ENCODE results near the gene WTIP. TPM values are rescaled to one million over a fixed set of nuclear protein-coding genes. Genes with fewer than 3 reads are reported as not detected.

The WTIP gene
- total RNA-seq, 1 experiment from 2014 or later: 73.6 TPM

GRCh38 chr19:34500656-34501120 is 19.1 kb downstream of the WTIP start:
- H3K4me1 ChIP-seq (ENCODE audit: control insufficient read depth, insufficient read depth, low read length): peaks cover 22% of the 10 kb centered on the region
- ChIA-PET CTCF (interaction anchor here (0.9 kb wide), 1 partner anchor 212 kb away, joined by 3 read pairs; no protein-coding TSS in a partner anchor), POLR2A (no interaction called here)
- TF ChIP-seq CTCF (IDR thresholded peaks at IDR 0.05): no peak
- TF ChIP-seq POLR2AphosphoS5 (IDR thresholded peaks at IDR 0.05; ENCODE audit: low read depth, low read length): no peak
- TF ChIP-seq, protein P1, sequence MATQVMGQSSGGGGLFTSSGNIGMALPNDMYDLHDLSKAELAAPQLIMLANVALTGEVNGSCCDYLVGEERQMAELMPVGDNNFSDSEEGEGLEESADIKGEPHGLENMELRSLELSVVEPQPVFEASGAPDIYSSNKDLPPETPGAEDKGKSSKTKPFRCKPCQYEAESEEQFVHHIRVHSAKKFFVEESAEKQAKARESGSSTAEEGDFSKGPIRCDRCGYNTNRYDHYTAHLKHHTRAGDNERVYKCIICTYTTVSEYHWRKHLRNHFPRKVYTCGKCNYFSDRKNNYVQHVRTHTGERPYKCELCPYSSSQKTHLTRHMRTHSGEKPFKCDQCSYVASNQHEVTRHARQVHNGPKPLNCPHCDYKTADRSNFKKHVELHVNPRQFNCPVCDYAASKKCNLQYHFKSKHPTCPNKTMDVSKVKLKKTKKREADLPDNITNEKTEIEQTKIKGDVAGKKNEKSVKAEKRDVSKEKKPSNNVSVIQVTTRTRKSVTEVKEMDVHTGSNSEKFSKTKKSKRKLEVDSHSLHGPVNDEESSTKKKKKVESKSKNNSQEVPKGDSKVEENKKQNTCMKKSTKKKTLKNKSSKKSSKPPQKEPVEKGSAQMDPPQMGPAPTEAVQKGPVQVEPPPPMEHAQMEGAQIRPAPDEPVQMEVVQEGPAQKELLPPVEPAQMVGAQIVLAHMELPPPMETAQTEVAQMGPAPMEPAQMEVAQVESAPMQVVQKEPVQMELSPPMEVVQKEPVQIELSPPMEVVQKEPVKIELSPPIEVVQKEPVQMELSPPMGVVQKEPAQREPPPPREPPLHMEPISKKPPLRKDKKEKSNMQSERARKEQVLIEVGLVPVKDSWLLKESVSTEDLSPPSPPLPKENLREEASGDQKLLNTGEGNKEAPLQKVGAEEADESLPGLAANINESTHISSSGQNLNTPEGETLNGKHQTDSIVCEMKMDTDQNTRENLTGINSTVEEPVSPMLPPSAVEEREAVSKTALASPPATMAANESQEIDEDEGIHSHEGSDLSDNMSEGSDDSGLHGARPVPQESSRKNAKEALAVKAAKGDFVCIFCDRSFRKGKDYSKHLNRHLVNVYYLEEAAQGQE (IDR thresholded peaks at IDR 0.05; ENCODE audit: insufficient read depth in 1 of 2, low read depth in 2 of 2, low read length in 1 of 2): no peak
- no peak for TF ChIP-seq SIN3A (IDR thresholded peaks at IDR 0.05; ENCODE audit: borderline replicate concordance, insufficient read depth, low read depth, low read length)
- TF ChIP-seq TCF7L2 (IDR thresholded peaks at IDR 0.05; ENCODE audit: low read depth, low read length): no peak
- no TSS peak for BruUV-seq (replicated peaks)
- H3K36me3 ChIP-seq (ENCODE audit: control insufficient read depth, insufficient read depth, low read length): no peaks in the 10 kb centered on the region
- intact Hi-C loops (cut with micrococcal nuclease; ENCODE audit: unreplicated experiment) (loop anchor here (2.0 kb wide), 1 partner anchor 212 kb away; no protein-coding TSS in a partner anchor), in situ Hi-C loops (cut with HindIII; ENCODE audit: low pct_unique_long_range_greater_than_20kb, low sequenced_read_pairs) (no loop called here)
- peak; percentile 4; the same call in 1 of the 2 replicates for ATAC-seq
- H3K27me3 ChIP-seq (ENCODE audit: control insufficient read depth, insufficient read depth, low read length): no peaks in the 10 kb centered on the region
- no peaks in the 10 kb centered on the region for H3K9me3 ChIP-seq (ENCODE audit: control insufficient read depth, insufficient read depth, low read depth, low read length)
- peak overlapping the region; percentile 37; the same call in 1 of the 2 replicates for H3K27ac ChIP-seq (ENCODE audit: low read length)
- no peak overlapping the region for H3K4me3 ChIP-seq (ENCODE audit: low read depth in 2 of 2, low read length in 2 of 2)
- DNase-seq (ENCODE audit: low read depth, low spot score): no peak

GRCh38 chr19:34501339-34502320 is 20.1 kb downstream of the WTIP start:
- no peaks in the 10 kb centered on the region for H3K27me3 ChIP-seq (ENCODE audit: control insufficient read depth, insufficient read depth, low read length)
- intact Hi-C loops (cut with micrococcal nuclease; ENCODE audit: unreplicated experiment): loop anchor here (2.0 kb wide), 1 partner anchor 211 kb away; no protein-coding TSS in a partner anchor
- ATAC-seq (peak; percentile 87), DNase-seq (ENCODE audit: low read depth, low spot score) (peak; percentile 69)
- TF ChIP-seq, protein P1 (IDR thresholded peaks at IDR 0.05; ENCODE audit: insufficient read depth in 1 of 2, low read depth in 2 of 2, low read length in 1 of 2): 0 out of 4 replicates have a peak, but pooled peaks of 1 of the 2 experiments have one; percentile 46
- TF ChIP-seq SIN3A (IDR thresholded peaks at IDR 0.05; ENCODE audit: borderline replicate concordance, insufficient read depth, low read depth, low read length) (no peak), CTCF (IDR thresholded peaks at IDR 0.05) (peak; percentile 100), POLR2AphosphoS5 (IDR thresholded peaks at IDR 0.05; ENCODE audit: low read depth, low read length) (peak; percentile 65), TCF7L2 (IDR thresholded peaks at IDR 0.05; ENCODE audit: low read depth, low read length) (no peak)
- in situ Hi-C loops (cut with HindIII; ENCODE audit: low pct_unique_long_range_greater_than_20kb, low sequenced_read_pairs): no loop called here
- no peak overlapping the region for H3K4me3 ChIP-seq (ENCODE audit: low read depth in 2 of 2, low read length in 2 of 2)
- POLR2A ChIA-PET: no interaction called here
- TSS peak; percentile 23 for BruUV-seq (replicated peaks)
- no peaks in the 10 kb centered on the region for H3K36me3 ChIP-seq (ENCODE audit: control insufficient read depth, insufficient read depth, low read length)
- peak overlapping the region; percentile 37 for H3K27ac ChIP-seq (ENCODE audit: low read length)
- H3K4me1 ChIP-seq (ENCODE audit: control insufficient read depth, insufficient read depth, low read length): peaks cover 22% of the 10 kb centered on the region
- H3K9me3 ChIP-seq (ENCODE audit: control insufficient read depth, insufficient read depth, low read depth, low read length): no peaks in the 10 kb centered on the region
- CTCF ChIA-PET: interaction anchor here (0.6 to 0.7 kb wide), 3 partner anchors 24 to 235 kb away, joined by 3 to 4 read pairs (median 4); no protein-coding TSS in a partner anchor
